ENCODE results near the gene PPP6C.
A peak's percentile ranks its signal among the peaks of the same experiment; 100 is the strongest.
"Not testable (repeated sequence)": the region's sequence is repeated elsewhere in the genome, so short reads cannot be mapped to it uniquely, and the experiment has no call there.

PPP6C gene

DNA sequence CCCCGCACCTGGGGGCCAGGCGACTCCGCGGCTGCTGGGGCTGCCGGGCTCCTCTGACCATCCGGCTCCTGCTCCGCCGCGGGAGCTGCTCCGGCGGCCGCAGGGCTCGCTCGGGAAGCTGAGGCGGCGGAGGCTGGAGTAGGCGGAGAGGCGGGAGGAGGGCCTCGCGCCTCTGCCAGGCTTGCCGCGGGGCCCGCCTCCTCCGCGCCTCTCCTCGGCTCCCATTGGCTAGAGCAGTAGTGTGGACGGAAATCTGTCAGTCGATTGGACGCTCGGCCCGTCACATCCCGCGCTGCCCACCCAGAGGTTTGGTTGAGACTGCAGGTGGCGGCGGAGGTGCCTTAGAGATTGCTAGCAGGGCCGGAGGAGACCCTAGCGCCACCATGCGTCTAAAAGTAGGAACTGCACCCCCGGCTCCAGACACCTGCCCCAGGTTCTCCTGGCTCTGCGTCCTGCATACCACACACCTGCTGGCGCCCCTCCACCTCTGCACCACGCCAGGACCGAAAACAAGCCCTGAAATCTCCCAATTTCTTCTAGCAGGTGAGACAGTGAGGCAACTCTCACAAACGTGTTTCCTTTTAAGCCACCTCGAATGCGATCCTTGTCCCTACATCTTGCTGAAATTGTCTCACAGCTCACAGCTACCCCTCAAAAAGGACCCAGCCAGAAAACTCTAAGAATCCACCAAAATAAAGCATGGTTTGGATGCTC is 46.1 kb downstream of the PPP6C start, which contains the start of gene SCAI:
TSS of gene SCAI (minus strand) at position 152 of the 714 bp plus-strand sequence. CDS start at position 61, 91 bp downstream.
- peak; percentile 95 to 99 for DNase-seq (ENCODE audit: extremely low read depth in 1 of 2, low read depth in 1 of 2)

- DNase-seq (ENCODE audit: extremely low read depth in 1 of 2, low read depth in 1 of 2): no peak
Observed at GRCh38 chr9:125142560-125143376, 46.8 kb downstream of the PPP6C start.

- no peak for DNase-seq (ENCODE audit: extremely low read depth in 1 of 2, low read depth in 1 of 2)
Observed at GRCh38 chr9:125141751-125142150, 47.9 kb downstream of the PPP6C start.

- DNase-seq (ENCODE audit: extremely low read depth in 1 of 2, low read depth in 1 of 2): no peak
Observed at GRCh38 chr9:125141251-125141650, 48.4 kb downstream of the PPP6C start.

GRCh38 chr9:125140576-125140975 is 49.0 kb downstream of the PPP6C start:
- no peak for DNase-seq (ENCODE audit: extremely low read depth in 1 of 2, low read depth in 1 of 2)

DNA sequence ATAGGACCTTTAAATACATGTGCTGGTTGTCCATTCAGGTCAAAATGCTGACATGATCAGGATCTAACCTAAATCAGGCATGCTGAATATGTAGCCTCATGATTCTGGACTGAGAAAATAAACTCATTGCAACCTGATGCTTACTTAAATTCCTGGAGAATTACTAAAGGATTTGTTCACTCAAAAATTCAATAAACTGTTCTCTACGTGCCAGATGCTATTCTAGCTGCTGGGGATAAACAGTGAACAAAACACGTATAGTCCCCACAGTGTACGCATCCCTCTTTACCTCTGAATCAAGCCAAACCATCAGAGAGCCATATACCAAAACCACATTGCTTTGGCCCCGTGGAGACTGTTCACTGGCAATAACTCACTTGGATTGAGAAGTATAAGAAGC is 52.4 kb downstream of the PPP6C start:
- DNase-seq (ENCODE audit: extremely low read depth in 1 of 2, low read depth in 1 of 2): no peak

DNA sequence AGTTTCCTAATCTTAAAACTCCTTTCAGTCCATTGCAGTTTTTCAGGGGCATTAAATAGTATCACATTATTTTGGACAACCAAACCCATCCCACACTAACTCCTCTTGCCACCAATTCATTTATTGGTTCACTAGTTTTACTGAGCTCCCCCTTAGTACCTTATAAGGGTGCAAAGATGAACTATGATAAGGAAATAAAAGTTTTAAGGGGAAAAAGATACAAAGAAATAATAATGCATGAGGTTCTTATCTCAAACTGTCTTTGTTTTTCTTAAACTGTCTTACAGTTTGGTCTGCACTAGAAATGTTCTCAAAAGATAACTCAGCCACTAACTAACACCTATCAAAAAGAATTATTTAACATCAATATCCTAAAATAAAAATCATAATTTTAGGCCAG is 54.6 kb downstream of the PPP6C start:
- DNase-seq (ENCODE audit: extremely low read depth in 1 of 2, low read depth in 1 of 2): no peak

DNA sequence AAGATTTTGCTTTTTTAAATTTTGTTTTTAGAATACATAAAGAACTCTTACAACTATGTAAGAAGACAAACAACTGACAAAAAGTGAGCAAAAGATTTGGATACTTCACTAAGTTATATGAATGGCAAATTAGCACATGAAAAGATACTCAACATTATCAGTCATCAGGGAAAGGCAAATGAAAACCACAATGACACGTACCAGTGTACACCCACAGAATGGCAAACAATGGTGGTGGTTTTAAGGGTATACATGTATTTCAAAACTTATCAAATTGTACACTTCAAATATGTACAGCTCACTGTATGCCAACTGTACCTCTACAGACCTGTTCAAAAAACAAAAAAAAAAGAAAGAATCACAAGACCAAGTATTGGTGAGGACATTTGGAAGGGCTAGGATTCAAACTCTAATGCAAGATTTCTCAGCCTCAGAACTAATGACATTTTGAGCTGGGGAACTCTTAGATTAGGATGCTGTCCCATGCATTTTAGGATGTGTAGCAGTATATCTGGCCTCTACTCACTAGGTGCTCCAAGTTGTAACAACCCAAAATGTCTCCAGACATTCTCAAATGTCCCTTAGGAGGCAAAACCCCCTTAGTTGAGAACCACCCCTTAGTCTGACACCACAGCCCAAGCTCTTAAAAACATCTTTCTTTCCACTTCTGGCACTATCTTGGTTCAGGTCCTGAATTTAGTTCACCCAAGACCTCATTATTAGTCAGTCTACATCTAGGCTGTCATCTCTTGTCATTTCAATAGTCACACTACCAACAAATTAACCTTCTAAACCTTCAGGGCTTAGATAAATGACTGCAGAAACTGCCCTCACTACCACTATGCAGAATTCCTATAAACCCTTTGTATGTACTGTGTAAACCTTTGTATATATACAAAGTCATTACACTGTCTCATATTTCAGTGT is 55.9 kb downstream of the PPP6C start:
- no peak for DNase-seq (ENCODE audit: extremely low read depth in 1 of 2, low read depth in 1 of 2)

GRCh38 chr9:125131778-125132177 is 57.8 kb downstream of the PPP6C start:
- no peak for DNase-seq (ENCODE audit: extremely low read depth in 1 of 2, low read depth in 1 of 2)

GRCh38 chr9:125126019-125126746 is 63.4 kb downstream of the PPP6C start:
- DNase-seq (ENCODE audit: extremely low read depth in 1 of 2, low read depth in 1 of 2): peak; percentile 49 to 77

DNA sequence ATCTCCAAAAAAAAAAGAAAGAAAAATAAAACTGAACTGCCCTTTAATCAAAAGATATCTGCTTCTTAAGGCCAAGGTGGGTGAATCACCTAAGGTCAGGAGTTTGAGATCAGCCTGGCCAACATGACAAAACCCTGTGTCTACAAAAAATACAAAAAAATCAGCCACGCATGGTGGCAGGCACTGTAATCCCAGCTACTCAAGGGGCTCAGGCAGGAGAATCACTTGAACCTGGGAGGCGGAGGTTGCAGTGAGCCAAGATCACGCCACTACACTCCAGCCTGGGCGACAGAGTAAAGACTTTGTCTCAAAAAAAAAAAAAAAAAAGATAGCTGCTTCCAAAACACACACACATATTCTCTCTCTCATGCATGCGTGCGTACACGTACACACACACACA is 64.1 kb downstream of the PPP6C start:
- DNase-seq (ENCODE audit: extremely low read depth in 1 of 2, low read depth in 1 of 2): no peak

- no peak for DNase-seq (ENCODE audit: extremely low read depth in 1 of 2, low read depth in 1 of 2)
Observed at GRCh38 chr9:125121146-125121545, 68.5 kb downstream of the PPP6C start.

DNA sequence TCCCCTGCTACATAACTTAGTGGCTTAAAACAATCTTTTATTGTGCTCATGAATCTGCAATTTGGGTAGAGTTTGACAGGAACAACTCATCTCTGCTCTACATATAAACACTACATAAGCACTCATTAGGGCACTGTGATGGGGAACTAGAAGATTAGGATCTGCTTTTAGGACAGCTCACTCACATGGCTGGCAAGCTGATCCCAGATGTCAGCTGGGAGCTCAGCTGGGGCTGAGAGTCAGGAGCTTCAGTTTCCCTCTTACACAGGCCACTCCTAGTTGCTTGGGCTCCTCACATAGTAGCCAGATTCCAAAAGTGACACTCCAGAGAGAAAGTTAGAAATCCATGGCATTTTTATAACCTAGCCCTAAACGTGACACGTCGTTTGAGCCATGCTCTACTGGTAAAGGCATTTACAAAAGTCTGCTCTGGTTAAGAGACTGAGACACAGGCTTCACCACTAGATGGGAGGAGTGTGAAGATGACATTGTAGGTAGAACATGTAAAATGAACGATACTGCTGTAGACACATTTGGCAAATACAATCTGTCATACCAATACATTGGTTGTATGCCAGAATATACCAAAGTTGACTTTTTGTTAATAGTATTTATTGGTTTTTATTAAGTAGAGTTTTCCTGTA is 69.8 kb downstream of the PPP6C start:
- no peak for DNase-seq (ENCODE audit: extremely low read depth in 1 of 2, low read depth in 1 of 2)

- not testable (repeated sequence) for DNase-seq (ENCODE audit: extremely low read depth in 1 of 2, low read depth in 1 of 2)
Observed at GRCh38 chr9:125118696-125119095, 70.9 kb downstream of the PPP6C start.

DNA sequence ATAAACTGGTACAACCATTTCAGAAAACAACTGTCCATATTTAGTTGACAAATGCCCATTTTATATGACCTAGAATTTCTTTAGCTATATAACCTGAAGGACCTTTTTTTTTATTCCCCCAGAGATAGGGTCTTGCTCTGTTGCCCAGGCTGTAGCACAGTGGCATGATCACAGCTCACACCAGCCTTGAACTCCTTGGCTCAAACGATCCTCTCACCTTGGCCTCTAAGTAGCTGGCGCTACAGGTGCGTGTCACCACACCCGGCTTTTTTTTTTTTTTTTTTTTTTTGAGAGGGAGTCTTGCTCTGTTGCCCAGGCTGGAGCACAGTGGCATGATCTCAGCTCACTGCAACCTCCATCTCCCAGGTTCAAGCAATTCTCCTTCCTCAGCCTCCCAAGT is 75.1 kb downstream of the PPP6C start:
- DNase-seq (ENCODE audit: extremely low read depth in 1 of 2, low read depth in 1 of 2): not testable (repeated sequence)

- DNase-seq (ENCODE audit: extremely low read depth in 1 of 2, low read depth in 1 of 2): no peak
Observed at GRCh38 chr9:125110464-125110863, 79.1 kb downstream of the PPP6C start.

GRCh38 chr9:125108541-125108940 is 81.1 kb downstream of the PPP6C start:
- not testable (repeated sequence) for DNase-seq (ENCODE audit: extremely low read depth in 1 of 2, low read depth in 1 of 2)

DNA sequence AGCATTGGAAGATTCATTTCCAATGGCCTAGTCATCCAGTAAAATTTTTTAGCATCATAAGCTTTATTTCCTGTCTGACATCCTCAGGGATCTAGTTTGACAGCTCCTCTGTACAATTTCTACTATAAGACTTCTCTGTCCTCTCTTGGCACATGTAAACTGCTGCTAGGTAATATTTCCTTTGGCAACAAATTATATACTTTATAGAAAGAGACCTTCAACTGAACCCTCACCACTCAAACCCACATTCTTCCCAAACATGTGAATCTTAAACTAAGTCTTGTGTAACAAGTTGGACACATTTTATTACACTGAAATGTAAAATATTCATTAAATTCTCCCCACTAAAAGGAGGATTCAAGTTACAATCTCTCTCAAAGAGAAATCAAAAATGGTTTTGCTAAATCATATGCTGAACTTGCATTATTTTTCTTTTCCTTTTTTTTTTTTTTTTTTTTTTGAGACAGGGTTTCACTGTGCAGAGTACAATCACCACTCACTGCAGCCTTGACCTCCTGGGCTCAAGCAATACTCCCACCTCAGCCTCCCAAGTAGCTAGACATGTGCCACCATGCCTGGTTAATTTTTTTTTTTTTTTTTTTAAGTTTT is 83.2 kb downstream of the PPP6C start:
- no peak for DNase-seq (ENCODE audit: extremely low read depth in 1 of 2, low read depth in 1 of 2)

GRCh38 chr9:125103770-125104460 is 85.7 kb downstream of the PPP6C start:
- no peak for DNase-seq (ENCODE audit: extremely low read depth in 1 of 2, low read depth in 1 of 2)
